ENCODE data around the gene ANP32A. TPM values are rescaled to one million over a fixed set of nuclear protein-coding genes. Genes with fewer than 3 reads are reported as not detected.
A peak's percentile ranks its signal among the peaks of the same experiment; 100 is the strongest.

ANP32A gene
- polyA plus RNA-seq, 6 donors from 2014 or later: 110 to 149 (median 131) TPM

DNA sequence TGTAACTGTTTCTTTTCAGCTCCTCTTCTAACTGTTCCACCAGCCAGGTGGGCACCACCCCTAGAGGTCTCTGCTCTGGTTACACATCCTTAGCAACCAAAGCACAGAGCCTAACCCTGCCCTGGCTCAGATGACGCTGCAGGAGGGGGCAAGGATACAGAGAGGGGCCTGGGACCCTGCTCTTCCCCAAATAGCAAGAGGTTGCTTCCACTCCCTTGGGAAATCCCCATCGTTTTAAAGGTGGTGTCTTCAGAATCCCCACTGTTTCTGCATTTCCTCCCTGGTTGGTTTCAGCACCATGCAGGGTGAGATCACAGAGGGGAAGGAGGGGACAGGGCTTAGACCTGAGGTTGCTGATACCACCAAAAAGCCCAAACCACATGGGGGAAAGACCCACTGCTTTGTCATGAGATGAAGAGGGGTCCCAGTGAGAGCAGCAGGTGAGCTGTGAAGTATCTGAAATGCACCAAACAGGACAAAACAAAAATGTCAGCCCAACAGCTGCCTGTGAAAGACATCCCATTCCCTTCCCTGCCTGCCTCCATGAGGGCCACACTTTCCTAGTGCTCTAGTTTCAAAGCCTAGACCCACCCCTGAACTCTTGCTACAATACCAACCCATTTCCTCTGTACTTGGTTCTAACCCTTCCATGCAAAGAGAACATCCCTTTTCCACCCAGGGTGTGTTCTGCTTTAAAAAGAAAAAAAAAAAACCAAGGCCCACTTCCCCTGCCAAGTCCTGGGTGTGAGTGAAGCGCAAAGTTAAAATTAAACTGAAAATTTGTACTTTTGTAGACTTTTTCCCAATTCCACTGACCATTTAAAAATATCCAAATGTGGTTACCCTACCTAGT, 29.0 kb downstream of the ANP32A start:
- Mint-ChIP-seq H3K4me1 (peaks cover 70 to 94% (median 82%) of the 10 kb centered on the region in 3 donors), H3K27me3 (no peaks in the 10 kb centered on the region), H3K9me3 (no peaks in the 10 kb centered on the region), H3K27ac (peak overlapping the region; percentile 97 to 99 (median 99)), H3K4me3 (peak overlapping the region; percentile 32 to 84 (median 77)), H3K36me3 (no peaks in the 10 kb centered on the region)
- DNase-seq (peak; percentile 70), ATAC-seq (ENCODE audit: low read depth in 2 of 2) (peak; percentile 78 to 81)

DNA sequence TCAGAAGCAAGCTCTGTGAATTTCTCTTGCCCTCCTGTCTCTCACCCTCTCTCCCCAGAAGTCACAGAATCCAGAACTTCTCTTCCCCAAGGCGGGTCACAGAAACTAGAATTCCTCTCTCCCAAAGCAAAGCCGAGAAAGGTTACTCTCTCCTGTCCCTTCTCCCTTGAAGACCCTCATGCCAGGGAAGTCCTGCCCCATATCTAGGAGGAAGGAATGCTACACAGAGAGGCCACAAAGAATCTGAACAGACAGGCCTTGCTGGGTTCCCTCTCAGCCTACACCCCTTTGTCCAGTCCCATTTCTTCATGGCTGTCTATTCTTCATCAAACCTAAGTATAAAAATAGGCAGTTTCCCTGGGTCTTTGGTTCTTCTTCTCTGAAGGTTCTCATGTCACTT, 29.8 kb downstream of the ANP32A start:
- H3K36me3 Mint-ChIP-seq: no peaks in the 10 kb centered on the region
- H3K4me3 Mint-ChIP-seq: peak overlapping the region; percentile 32 to 84 (median 77)
- H3K9me3 Mint-ChIP-seq: no peaks in the 10 kb centered on the region
- DNase-seq: no peak
- no peaks in the 10 kb centered on the region for H3K27me3 Mint-ChIP-seq
- no peak for ATAC-seq (ENCODE audit: low read depth in 2 of 2)
- H3K4me1 Mint-ChIP-seq: peaks cover 64 to 88% (median 75%) of the 10 kb centered on the region in 3 donors
- H3K27ac Mint-ChIP-seq: peak overlapping the region; percentile 97 to 99 (median 99)

DNA sequence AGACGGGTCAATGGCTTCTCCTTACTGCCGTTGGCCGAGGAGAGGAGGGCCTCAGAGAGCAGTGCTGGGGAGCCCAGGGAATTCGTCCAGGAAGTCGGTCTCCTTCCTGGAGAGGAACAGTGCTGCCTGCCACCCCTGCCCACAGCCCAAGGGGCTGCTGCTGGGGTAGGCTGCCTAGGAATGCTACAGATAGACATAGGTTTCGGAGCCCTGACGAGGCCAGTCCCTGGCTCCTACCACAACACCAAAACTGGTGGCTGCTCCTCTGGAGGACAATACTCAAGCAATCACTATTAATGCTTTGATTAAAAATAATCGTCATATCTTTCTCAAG, 30.5 kb downstream of the ANP32A start:
- ATAC-seq (ENCODE audit: low read depth in 2 of 2) (no peak), DNase-seq (no peak)
- Mint-ChIP-seq H3K27me3 (no peaks in the 10 kb centered on the region), H3K4me3 (peak overlapping the region in 5 of 8 donors; percentile 7 to 82 (median 17)), H3K27ac (peak overlapping the region in 5 of 6 donors; percentile 97 to 99 (median 99)), H3K9me3 (no peaks in the 10 kb centered on the region), H3K4me1 (peaks cover 63 to 86% (median 68%) of the 10 kb centered on the region in 3 donors), H3K36me3 (no peaks in the 10 kb centered on the region)

DNA sequence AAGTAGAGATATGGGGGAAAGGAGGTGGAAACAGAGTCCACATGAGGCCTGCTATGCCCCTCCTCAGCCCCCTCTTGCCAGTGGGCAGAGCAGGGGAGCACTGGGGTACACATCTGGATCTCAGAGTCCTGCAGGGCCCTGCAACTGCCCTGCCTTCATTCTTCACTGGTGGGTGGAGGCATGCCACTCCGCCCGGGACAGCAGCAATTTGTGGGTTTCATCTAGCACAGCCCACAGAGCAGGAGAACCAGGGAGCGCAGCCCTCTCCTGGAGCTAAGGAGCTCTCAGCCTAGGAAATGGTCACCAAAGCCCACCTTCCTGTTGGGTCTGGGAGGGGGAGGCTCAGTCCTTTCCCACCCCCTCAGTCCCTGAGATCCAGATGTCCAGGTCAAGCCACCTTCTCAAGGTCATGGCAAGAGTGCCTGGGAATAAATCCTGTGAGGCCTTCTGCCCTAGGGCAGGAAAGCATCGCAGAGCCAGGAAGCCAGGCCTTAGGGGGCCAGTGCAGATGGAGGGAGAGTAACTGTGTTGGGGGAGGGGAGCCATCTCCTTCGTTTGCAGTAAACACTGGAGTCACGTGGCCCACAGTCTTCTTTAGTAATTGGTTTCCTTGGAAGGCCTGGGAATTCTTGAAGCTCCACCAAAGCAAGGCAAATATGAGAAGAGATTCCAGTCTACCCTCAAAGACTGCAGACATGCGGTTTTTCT, 31.0 kb downstream of the ANP32A start:
- Mint-ChIP-seq H3K27me3 (no peaks in the 10 kb centered on the region), H3K4me3 (peak overlapping the region in 6 of 8 donors; percentile 8 to 82 (median 44)), H3K4me1 (peaks cover 58 to 81% (median 63%) of the 10 kb centered on the region in 3 donors), H3K36me3 (no peaks in the 10 kb centered on the region), H3K9me3 (no peaks in the 10 kb centered on the region), H3K27ac (peak overlapping the region in 5 of 6 donors; percentile 54 to 99 (median 97))
- DNase-seq (no peak), ATAC-seq (ENCODE audit: low read depth in 2 of 2) (no peak)

DNA sequence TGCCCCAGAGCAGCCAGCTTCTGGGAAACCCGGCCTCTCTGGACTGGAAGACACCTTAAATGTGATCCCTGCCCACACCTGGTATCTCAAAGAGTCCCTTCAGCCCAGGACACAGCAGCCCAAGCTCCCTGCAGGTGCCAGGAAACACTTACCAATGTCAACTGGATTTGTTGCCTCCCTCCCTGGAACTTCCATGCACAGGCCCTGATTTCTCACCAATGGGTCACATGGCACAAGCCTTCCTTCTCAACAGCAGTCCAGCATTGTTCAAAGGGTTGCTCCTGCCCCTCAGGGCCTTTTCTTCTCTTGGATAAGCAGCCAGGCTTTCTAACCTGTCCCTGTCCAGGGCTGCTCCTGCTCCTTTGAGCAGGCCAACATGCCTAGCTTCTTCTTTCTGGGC, 31.6 kb downstream of the ANP32A start:
- Mint-ChIP-seq H3K36me3 (no peaks in the 10 kb centered on the region), H3K27ac (peak overlapping the region in 5 of 6 donors; percentile 28 to 99 (median 55)), H3K4me3 (peak overlapping the region in 5 of 8 donors; percentile 15 to 68 (median 36)), H3K9me3 (no peaks in the 10 kb centered on the region), H3K27me3 (no peaks in the 10 kb centered on the region), H3K4me1 (peaks cover 52 to 79% (median 57%) of the 10 kb centered on the region in 3 donors)
- DNase-seq (no peak), ATAC-seq (ENCODE audit: low read depth in 2 of 2) (no peak)

DNA sequence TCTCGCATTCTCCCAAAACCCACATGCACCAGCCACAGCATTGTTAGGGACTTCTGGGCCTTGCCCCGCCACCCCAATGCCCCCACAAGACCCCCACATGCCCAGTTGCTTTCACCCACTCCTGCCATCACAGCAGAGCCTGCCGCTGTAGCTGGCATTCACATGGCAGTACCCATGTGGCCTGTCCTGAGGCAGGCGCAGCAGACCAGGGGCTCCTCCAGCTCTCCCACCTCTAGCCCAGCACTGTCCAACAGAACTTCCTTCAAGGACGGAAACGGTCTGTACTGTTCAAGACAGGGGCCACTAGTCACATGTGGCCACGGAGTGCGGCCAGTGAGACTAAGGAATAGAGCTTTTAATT, 32.5 kb downstream of the ANP32A start:
- Mint-ChIP-seq H3K27ac (peak overlapping the region in 3 of 6 donors; percentile 63 to 99 (median 78)), H3K4me1 (peaks cover 54 to 79% (median 61%) of the 10 kb centered on the region in 3 donors), H3K4me3 (peak overlapping the region in 4 of 8 donors; percentile 20 to 63 (median 52)), H3K9me3 (no peaks in the 10 kb centered on the region), H3K27me3 (no peaks in the 10 kb centered on the region), H3K36me3 (no peaks in the 10 kb centered on the region)
- DNase-seq: no peak
- ATAC-seq (ENCODE audit: low read depth in 2 of 2): no peak

DNA sequence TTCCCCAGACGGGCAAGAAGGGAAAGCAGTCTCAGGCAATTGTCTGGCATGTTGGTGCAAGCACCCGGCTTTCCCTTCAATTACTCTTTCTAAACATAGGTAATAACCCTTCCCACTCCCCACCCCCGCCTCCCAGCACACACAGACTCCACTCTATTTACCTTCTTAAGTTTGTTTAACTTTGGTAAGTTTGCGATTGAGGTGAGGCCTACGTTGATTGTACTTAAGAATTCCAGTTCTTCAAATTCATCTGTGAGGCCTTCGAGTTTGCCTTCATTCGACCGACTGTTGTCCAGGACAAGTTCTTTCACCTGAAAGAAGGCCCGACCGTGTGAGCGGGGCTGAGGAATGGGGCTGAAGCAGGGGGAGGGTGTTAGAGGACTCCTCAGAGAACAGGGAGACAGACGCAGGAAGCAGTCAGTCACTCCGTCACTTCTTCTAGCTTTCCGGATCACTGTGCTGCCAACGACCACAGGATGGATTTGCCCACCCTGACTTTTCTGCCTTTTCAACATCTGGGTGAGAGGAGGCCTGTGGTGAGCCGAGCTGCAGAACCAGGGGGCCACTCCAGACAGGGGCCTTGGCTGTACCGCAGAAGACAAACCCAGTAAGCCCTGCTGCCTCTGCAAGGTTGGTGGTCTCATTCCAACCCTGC, 33.0 kb downstream of the ANP32A start:
- Mint-ChIP-seq H3K36me3 (no peaks in the 10 kb centered on the region), H3K4me3 (peak overlapping the region in 3 of 8 donors; percentile 10 to 50 (median 20)), H3K27ac (peak overlapping the region in 5 of 6 donors; percentile 33 to 99 (median 78)), H3K27me3 (no peaks in the 10 kb centered on the region), H3K4me1 (peaks cover 54 to 79% (median 61%) of the 10 kb centered on the region in 3 donors), H3K9me3 (no peaks in the 10 kb centered on the region)
- DNase-seq (no peak), ATAC-seq (ENCODE audit: low read depth in 2 of 2) (no peak)

DNA sequence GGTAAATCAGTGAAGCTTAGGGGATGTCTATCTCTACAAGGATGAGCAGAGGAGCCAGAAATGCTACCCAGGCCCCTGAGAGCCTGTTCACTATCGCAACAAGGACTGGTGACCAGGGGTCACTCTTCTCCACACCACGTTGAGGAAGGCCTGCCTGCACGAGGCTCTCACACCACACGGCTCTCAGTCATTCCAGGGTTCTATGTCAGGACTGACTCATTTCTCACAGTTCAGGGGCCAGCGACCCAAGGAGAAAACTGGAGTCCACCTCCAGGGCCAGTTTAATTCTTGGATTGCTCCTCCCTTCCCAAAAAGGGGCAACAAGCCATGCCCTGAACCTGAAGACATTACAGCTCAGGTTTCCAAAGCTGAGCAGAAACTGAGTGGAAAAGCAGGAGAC, 33.9 kb downstream of the ANP32A start:
- Mint-ChIP-seq H3K36me3 (peaks cover 0 to 3% of the 10 kb centered on the region in 2 donors), H3K4me1 (peaks cover 50 to 79% (median 61%) of the 10 kb centered on the region in 3 donors)

DNA sequence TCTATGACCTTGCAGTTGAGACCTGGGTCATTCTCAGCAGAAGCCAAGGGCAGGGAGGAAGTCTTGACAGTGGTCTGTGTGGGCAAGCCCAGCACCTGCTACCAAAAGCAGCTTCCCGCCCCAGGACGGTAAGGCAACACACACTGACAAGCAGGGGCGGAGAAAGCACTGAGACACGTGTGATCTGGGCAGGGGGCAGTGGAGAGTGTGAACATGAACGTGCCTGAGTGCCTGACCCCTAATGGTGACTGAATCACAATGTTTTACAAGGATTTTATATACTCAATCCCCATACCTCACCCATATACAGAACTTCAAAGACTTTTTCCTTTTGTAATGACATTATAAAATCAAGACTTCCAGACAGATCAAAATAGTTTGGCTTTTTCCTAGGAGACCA, 35.2 kb downstream of the ANP32A start:
- peaks cover 0 to 5% of the 10 kb centered on the region in 2 donors for H3K36me3 Mint-ChIP-seq
- H3K27ac Mint-ChIP-seq: peak overlapping the region in 4 of 6 donors; percentile 18 to 82 (median 70)
- H3K4me3 Mint-ChIP-seq: no peak overlapping the region
- DNase-seq (no peak), ATAC-seq (ENCODE audit: low read depth in 2 of 2) (no peak)
- no peaks in the 10 kb centered on the region for H3K9me3 Mint-ChIP-seq
- H3K4me1 Mint-ChIP-seq: peaks cover 40 to 69% (median 52%) of the 10 kb centered on the region in 3 donors
- no peaks in the 10 kb centered on the region for H3K27me3 Mint-ChIP-seq

More for the DNA sequence above, 33.9 kb downstream of the ANP32A start:
- ATAC-seq (ENCODE audit: low read depth in 2 of 2) (no peak), DNase-seq (no peak)
- H3K9me3 Mint-ChIP-seq: no peaks in the 10 kb centered on the region
- peak overlapping the region in 1 of 6 donors; percentile 62 for H3K27ac Mint-ChIP-seq
- H3K4me3 Mint-ChIP-seq: no peak overlapping the region
- H3K27me3 Mint-ChIP-seq: no peaks in the 10 kb centered on the region

DNA sequence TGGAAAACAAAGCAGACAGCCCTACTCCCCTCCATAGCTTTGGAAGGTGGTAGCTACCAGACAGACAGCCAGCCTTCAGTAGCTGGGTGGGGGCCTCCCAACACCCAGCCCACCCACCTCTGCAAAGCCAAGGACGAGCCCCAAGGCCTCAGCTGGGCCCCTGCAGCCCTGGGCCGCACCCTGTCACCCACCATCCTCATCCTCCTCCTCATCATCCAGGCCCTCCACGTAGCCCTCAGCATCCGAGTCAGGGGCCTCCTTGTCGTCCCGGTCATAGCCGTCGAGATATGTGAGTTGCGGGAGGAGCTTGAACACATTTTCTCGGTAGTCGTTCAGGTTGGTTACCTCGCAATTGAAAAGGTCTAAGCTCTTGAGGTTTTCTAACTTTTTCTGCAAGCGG, 36.5 kb downstream of the ANP32A start:
- Mint-ChIP-seq H3K27ac (peak overlapping the region in 2 of 6 donors; percentile 24 to 30), H3K4me1 (peaks cover 28 to 56% (median 38%) of the 10 kb centered on the region in 3 donors)
- no peak for ATAC-seq (ENCODE audit: low read depth in 2 of 2)

DNA sequence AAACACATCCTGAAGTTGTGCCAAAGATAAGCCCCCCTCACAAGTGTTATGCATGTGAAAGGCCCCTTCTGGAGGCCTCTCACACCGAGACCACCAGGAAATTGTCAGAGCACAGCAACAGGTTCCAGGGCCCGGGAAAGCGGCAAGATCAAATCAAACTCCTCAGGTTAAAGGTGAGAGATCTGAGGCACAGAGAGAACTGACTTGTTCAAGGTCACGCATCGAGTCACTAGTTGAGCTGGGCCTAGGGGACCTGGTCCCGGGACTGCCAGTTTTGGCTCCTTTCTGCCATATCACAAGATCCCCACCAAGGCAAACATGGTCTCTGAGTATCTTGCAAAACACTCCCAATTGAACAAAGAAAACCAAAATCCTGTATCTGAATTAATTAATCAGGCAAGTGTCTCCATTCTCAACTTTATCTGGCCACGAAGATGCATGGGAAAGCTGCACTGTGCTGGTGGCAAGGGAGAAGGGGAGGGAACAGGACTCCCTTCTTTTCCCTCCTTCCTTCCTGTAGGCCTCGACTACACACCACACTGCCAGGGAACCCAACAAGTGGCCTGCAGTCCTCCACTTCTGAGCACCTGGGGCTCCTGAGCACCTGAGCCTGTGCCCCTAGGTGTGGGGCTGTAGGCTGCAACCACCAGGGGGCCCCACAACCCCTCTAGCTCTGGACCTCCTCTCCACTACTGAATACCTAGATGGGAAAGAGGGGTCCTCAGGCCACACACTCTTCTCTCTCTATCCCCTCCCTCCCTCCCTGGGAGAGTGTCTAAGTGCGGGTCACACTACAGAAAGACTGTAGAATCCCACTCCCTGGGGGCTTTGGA, 37.3 kb downstream of the ANP32A start:
- peak; percentile 88 to 89 for ATAC-seq (ENCODE audit: low read depth in 2 of 2)
- H3K36me3 Mint-ChIP-seq: peaks cover 0 to 10% of the 10 kb centered on the region in 2 donors
- H3K27me3 Mint-ChIP-seq: no peaks in the 10 kb centered on the region
- DNase-seq: peak; percentile 58
- no peaks in the 10 kb centered on the region for H3K9me3 Mint-ChIP-seq
- peaks cover 26 to 48% (median 34%) of the 10 kb centered on the region in 3 donors for H3K4me1 Mint-ChIP-seq
- peak overlapping the region; percentile 30 to 89 (median 58) for H3K27ac Mint-ChIP-seq
- H3K4me3 Mint-ChIP-seq: peak overlapping the region in 7 of 8 donors; percentile 7 to 85 (median 44)

More for the DNA sequence above, 36.5 kb downstream of the ANP32A start:
- H3K27me3 Mint-ChIP-seq: no peaks in the 10 kb centered on the region
- no peak overlapping the region for H3K4me3 Mint-ChIP-seq
- DNase-seq: no peak
- H3K36me3 Mint-ChIP-seq: peaks cover 0 to 5% of the 10 kb centered on the region in 2 donors
- H3K9me3 Mint-ChIP-seq: no peaks in the 10 kb centered on the region

DNA sequence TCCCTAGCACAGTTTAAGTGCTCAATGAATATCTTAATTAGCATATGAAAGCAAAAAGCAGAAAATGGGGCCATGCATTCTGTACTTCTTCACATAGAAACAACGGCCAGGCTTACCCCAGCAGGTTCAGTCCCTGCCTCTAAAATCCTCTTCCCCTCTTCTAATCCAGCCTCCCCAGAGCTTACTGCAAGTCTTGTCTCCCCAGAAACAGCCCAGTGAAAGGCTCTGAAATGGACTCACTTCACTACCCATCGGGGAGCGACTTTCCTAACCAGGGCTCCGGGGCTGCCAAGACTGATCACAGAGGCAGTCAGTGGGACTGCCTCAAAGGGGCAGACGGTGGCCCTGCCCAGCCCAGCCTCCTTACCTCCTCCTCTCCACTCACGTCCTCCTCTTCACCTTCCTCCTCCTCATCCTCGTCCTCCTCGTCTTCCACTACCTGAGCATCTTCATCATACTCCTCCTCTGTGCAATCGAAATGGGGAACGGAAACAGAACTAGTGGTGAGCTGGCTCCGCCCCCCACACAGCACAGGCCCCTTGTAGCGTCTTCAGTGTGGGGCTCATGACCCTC, 38.0 kb downstream of the ANP32A start:
- peak overlapping the region in 5 of 6 donors; percentile 30 to 95 (median 80) for H3K27ac Mint-ChIP-seq
- H3K4me1 Mint-ChIP-seq: peaks cover 23 to 41% (median 27%) of the 10 kb centered on the region in 3 donors
- peak; percentile 62 to 63 for ATAC-seq (ENCODE audit: low read depth in 2 of 2)
- H3K4me3 Mint-ChIP-seq: peak overlapping the region in 7 of 8 donors; percentile 7 to 85 (median 62)
- no peaks in the 10 kb centered on the region for H3K27me3 Mint-ChIP-seq
- peaks cover 0 to 10% of the 10 kb centered on the region in 2 donors for H3K36me3 Mint-ChIP-seq
- DNase-seq: no peak
- H3K9me3 Mint-ChIP-seq: no peaks in the 10 kb centered on the region

Data from naive B cell (primary cell).